ENCODE measurements around the gene CCDC190.
"Not testable (repeated sequence)": the region's sequence is repeated elsewhere in the genome, so short reads cannot be mapped to it uniquely, and the experiment has no call there.

- TF ChIP-seq CTCF (conservative IDR thresholded peaks at IDR 0.05; ENCODE audit: low read length); EZH2phosphoT487 (IDR thresholded peaks at IDR 0.05; ENCODE audit: borderline replicate concordance): not testable (repeated sequence)
These were observed 42.8 kb downstream of the CCDC190 start for GRCh38 chr1:162818136-162818535.
